Measurements from ENCODE around the gene JMY.

- TF ChIP-seq, protein P1, sequence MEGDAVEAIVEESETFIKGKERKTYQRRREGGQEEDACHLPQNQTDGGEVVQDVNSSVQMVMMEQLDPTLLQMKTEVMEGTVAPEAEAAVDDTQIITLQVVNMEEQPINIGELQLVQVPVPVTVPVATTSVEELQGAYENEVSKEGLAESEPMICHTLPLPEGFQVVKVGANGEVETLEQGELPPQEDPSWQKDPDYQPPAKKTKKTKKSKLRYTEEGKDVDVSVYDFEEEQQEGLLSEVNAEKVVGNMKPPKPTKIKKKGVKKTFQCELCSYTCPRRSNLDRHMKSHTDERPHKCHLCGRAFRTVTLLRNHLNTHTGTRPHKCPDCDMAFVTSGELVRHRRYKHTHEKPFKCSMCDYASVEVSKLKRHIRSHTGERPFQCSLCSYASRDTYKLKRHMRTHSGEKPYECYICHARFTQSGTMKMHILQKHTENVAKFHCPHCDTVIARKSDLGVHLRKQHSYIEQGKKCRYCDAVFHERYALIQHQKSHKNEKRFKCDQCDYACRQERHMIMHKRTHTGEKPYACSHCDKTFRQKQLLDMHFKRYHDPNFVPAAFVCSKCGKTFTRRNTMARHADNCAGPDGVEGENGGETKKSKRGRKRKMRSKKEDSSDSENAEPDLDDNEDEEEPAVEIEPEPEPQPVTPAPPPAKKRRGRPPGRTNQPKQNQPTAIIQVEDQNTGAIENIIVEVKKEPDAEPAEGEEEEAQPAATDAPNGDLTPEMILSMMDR (IDR thresholded peaks at IDR 0.05), result no peak
- TF ChIP-seq POLR2A (IDR thresholded peaks at IDR 0.05), result no peak
- TF ChIP-seq EP300 (IDR thresholded peaks at IDR 0.05; ENCODE audit: low read depth), result no peak
- no peak for TF ChIP-seq POLR2AphosphoS5 (IDR thresholded peaks at IDR 0.05)
Observed at GRCh38 chr5:79193643-79194042, 42.3 kb upstream of the JMY start.
